ENCODE measurements around the gene TTC39C. TPM values are rescaled to one million over a fixed set of nuclear protein-coding genes. Genes with fewer than 3 reads are reported as not detected.

The TTC39C gene
- total RNA-seq, 2 experiments from 2014 or later: 31.4 to 47.0 TPM

GRCh38 chr18:23995180-23995579 lies 19.4 kb upstream of the TTC39C start:
- H3K4me3 ChIP-seq (ENCODE audit: low read depth, low read length, poor library complexity, severe bottlenecking): no peak overlapping the region
- CTCF ChIA-PET (ENCODE audit: unreplicated experiment): no interaction called here
- no peaks in the 10 kb centered on the region for H3K9me3 ChIP-seq (ENCODE audit: low read length)
- TF ChIP-seq CTCF (conservative IDR thresholded peaks at IDR 0.05; ENCODE audit: low read length) (no peak), EZH2phosphoT487 (IDR thresholded peaks at IDR 0.05; ENCODE audit: borderline replicate concordance, low read depth, low read length) (no peak)
- H3K36me3 ChIP-seq (ENCODE audit: insufficient read depth, low read length): no peaks in the 10 kb centered on the region
- DNase-seq (ENCODE audit: low spot score): no peak
- POLR2A ChIA-PET: no interaction called here
- no peaks in the 10 kb centered on the region for H4K20me1 ChIP-seq (ENCODE audit: insufficient read depth, low read length)
- H3K9me2 ChIP-seq (ENCODE audit: insufficient read depth, low read length): no peaks in the 10 kb centered on the region
- BruUV-seq (replicated peaks): no TSS peak
- H3K4me1 ChIP-seq (ENCODE audit: insufficient read depth, low read length, poor library complexity, severe bottlenecking): peaks cover 5% of the 10 kb centered on the region
- intact Hi-C loops (cut with micrococcal nuclease; ENCODE audit: unreplicated experiment): no loop called here
- no peak overlapping the region for H3K27ac ChIP-seq (ENCODE audit: low read depth, low read length, poor library complexity, severe bottlenecking)
- no peak overlapping the region for H2AFZ ChIP-seq (ENCODE audit: low read length)
- no peaks in the 10 kb centered on the region for H3K79me2 ChIP-seq (ENCODE audit: insufficient read depth, low read depth, low read length)
- no peak overlapping the region for H3K4me2 ChIP-seq (ENCODE audit: low read length)

GRCh38 chr18:23998018-23998417 lies 16.5 kb upstream of the TTC39C start:
- Histone ChIP-seq H3K79me2 (ENCODE audit: insufficient read depth, low read depth, low read length) (no peaks in the 10 kb centered on the region), H4K20me1 (ENCODE audit: insufficient read depth, low read length) (no peaks in the 10 kb centered on the region), H3K4me1 (ENCODE audit: insufficient read depth, low read length, poor library complexity, severe bottlenecking) (peaks cover 7% of the 10 kb centered on the region), H3K9me2 (ENCODE audit: insufficient read depth, low read length) (no peaks in the 10 kb centered on the region), H3K4me3 (ENCODE audit: low read depth, low read length, poor library complexity, severe bottlenecking) (no peak overlapping the region), H3K36me3 (ENCODE audit: insufficient read depth, low read length) (no peaks in the 10 kb centered on the region), H3K9me3 (ENCODE audit: low read length) (no peaks in the 10 kb centered on the region), H3K27ac (ENCODE audit: low read depth, low read length, poor library complexity, severe bottlenecking) (no peak overlapping the region), H3K4me2 (ENCODE audit: low read length) (peak overlapping the region; percentile 41), H2AFZ (ENCODE audit: low read length) (peak overlapping the region; percentile 57)
- POLR2A ChIA-PET: interaction anchor here (0.6 to 1.2 kb wide), 10 partner anchors 9 to 399 kb away, joined by 3 to 11 read pairs (median 3); no protein-coding TSS in a partner anchor
- no peak for DNase-seq (ENCODE audit: low spot score)
- BruUV-seq (replicated peaks): no TSS peak
- CTCF ChIA-PET (ENCODE audit: unreplicated experiment): interaction anchor here (0.9 kb wide), 1 partner anchor 15 kb away, joined by 3 read pairs; no protein-coding TSS in a partner anchor
- TF ChIP-seq CTCF (conservative IDR thresholded peaks at IDR 0.05; ENCODE audit: low read length): no peak
- TF ChIP-seq EZH2phosphoT487 (IDR thresholded peaks at IDR 0.05; ENCODE audit: borderline replicate concordance, low read depth, low read length): no peak
- intact Hi-C loops (cut with micrococcal nuclease; ENCODE audit: unreplicated experiment): no loop called here

- H3K4me3 ChIP-seq (ENCODE audit: low read depth, low read length, poor library complexity, severe bottlenecking): no peak overlapping the region
- H4K20me1 ChIP-seq (ENCODE audit: insufficient read depth, low read length): no peaks in the 10 kb centered on the region
- ChIA-PET POLR2A (interaction anchor here (0.6 to 1.5 kb wide), 7 partner anchors 9 to 156 kb away, joined by 3 to 7 read pairs (median 3); no protein-coding TSS in a partner anchor), CTCF (ENCODE audit: unreplicated experiment) (interaction anchor here (0.9 kb wide), 1 partner anchor 16 kb away, joined by 3 read pairs; no protein-coding TSS in a partner anchor)
- no peaks in the 10 kb centered on the region for H3K9me2 ChIP-seq (ENCODE audit: insufficient read depth, low read length)
- no TSS peak for BruUV-seq (replicated peaks)
- peaks cover 10% of the 10 kb centered on the region for H3K4me1 ChIP-seq (ENCODE audit: insufficient read depth, low read length, poor library complexity, severe bottlenecking)
- no peak for DNase-seq (ENCODE audit: low spot score)
- intact Hi-C loops (cut with micrococcal nuclease; ENCODE audit: unreplicated experiment): no loop called here
- TF ChIP-seq EZH2phosphoT487 (IDR thresholded peaks at IDR 0.05; ENCODE audit: borderline replicate concordance, low read depth, low read length) (no peak), CTCF (conservative IDR thresholded peaks at IDR 0.05; ENCODE audit: low read length) (no peak)
- H2AFZ ChIP-seq (ENCODE audit: low read length): no peak overlapping the region
- H3K9me3 ChIP-seq (ENCODE audit: low read length): no peaks in the 10 kb centered on the region
- no peak overlapping the region for H3K4me2 ChIP-seq (ENCODE audit: low read length)
- H3K79me2 ChIP-seq (ENCODE audit: insufficient read depth, low read depth, low read length): no peaks in the 10 kb centered on the region
- H3K27ac ChIP-seq (ENCODE audit: low read depth, low read length, poor library complexity, severe bottlenecking): no peak overlapping the region
- no peaks in the 10 kb centered on the region for H3K36me3 ChIP-seq (ENCODE audit: insufficient read depth, low read length)
Observed at GRCh38 chr18:23998820-23999219, 15.7 kb upstream of the TTC39C start.
